NOMO-1 (cell line): ENCODE data around the gene ADGRD1.
A peak's percentile ranks its signal among the peaks of the same experiment; 100 is the strongest.

ENCODE experiments used
- DNase-seq, 2 experiments: peaks; one replicate each; lab custom pipeline; 2025; ENCODE audit not compliant: unreplicated experiment in 2 of 2; lab: John Stamatoyannopoulos, UW

The ADGRD1 gene

GRCh38 chr12:130965214-130965613, 11.5 kb downstream of the ADGRD1 start:
- no peak for DNase-seq

GRCh38 chr12:130965668-130966067, 12.0 kb downstream of the ADGRD1 start:
- DNase-seq: peak; percentile 46 to 83

GRCh38 chr12:130966443-130967030, 12.8 kb downstream of the ADGRD1 start:
- DNase-seq: peak in 1 of 2 experiments; percentile 25

- DNase-seq: no peak
Measured at GRCh38 chr12:130967636-130968035, 13.9 kb downstream of the ADGRD1 start.

GRCh38 chr12:130968611-130969010, 14.9 kb downstream of the ADGRD1 start:
- DNase-seq: no peak

- DNase-seq: no peak
Measured at GRCh38 chr12:130969223-130969622, 15.5 kb downstream of the ADGRD1 start.

GRCh38 chr12:130970165-130970907, 16.6 kb downstream of the ADGRD1 start:
- no peak for DNase-seq

GRCh38 chr12:130970908-130971233, 17.2 kb downstream of the ADGRD1 start:
- DNase-seq: no peak

- DNase-seq: no peak
Measured at GRCh38 chr12:130971925-130972585, 18.3 kb downstream of the ADGRD1 start.

GRCh38 chr12:130972586-130972950, 18.9 kb downstream of the ADGRD1 start:
- DNase-seq: no peak

- no peak for DNase-seq
Measured at GRCh38 chr12:130973109-130973508, 19.4 kb downstream of the ADGRD1 start.

- no peak for DNase-seq
Measured at GRCh38 chr12:130973906-130974305, 20.2 kb downstream of the ADGRD1 start.

- DNase-seq: no peak
Measured at GRCh38 chr12:130975116-130975515, 21.4 kb downstream of the ADGRD1 start.

GRCh38 chr12:130976171-130976720, 22.5 kb downstream of the ADGRD1 start:
- DNase-seq: no peak

GRCh38 chr12:130977046-130977742, 23.5 kb downstream of the ADGRD1 start:
- no peak for DNase-seq

GRCh38 chr12:130977743-130978095, 24.0 kb downstream of the ADGRD1 start:
- DNase-seq: no peak

- DNase-seq: no peak
Measured at GRCh38 chr12:130978785-130979184, 25.1 kb downstream of the ADGRD1 start.

GRCh38 chr12:130981074-130981742, 27.5 kb downstream of the ADGRD1 start:
- peak; percentile 12 to 74 for DNase-seq

- no peak for DNase-seq
Measured at GRCh38 chr12:130981911-130982310, 28.2 kb downstream of the ADGRD1 start.

- DNase-seq: no peak
Measured at GRCh38 chr12:130982565-130983225, 29.0 kb downstream of the ADGRD1 start.
